Liver (tissue), 3 donors: ENCODE measurements around the gene MED20.

Experiments
- HNF4A ChIP-seq, 2 donors: conservative IDR thresholded peaks; 2 replicates each; pipeline ENCODE4 v1.6.1; 2016; ENCODE audit warnings: antibody characterized with exemption in 2 of 2, mild to moderate bottlenecking in 2 of 2
- SP1 ChIP-seq: IDR thresholded peaks from 2 replicates; pipeline ENCODE4 v1.6.1; 2018; ENCODE audit warnings: antibody characterized with exemption, mild to moderate bottlenecking
- YY1 ChIP-seq: IDR thresholded peaks from 2 replicates; pipeline ENCODE4 v1.6.1; 2016; ENCODE audit warnings: antibody characterized with exemption, mild to moderate bottlenecking
- TF ChIP-seq, protein P1 (sequence below): fragments of 150-350 bp; IDR thresholded peaks from 2 replicates; pipeline ENCODE4 v1.5.1; 2017; ENCODE audit warnings: improper control_type of control experiment, low read depth, low read length; ENCODE audit not compliant: missing input control
- TF ChIP-seq, protein P2 (sequence below): IDR thresholded peaks from 2 replicates; pipeline ENCODE4 v1.6.1; 2016; ENCODE audit warnings: antibody characterized with exemption, mild to moderate bottlenecking
- donor health status: healthy.
- donor health status: healthy.

DNA sequence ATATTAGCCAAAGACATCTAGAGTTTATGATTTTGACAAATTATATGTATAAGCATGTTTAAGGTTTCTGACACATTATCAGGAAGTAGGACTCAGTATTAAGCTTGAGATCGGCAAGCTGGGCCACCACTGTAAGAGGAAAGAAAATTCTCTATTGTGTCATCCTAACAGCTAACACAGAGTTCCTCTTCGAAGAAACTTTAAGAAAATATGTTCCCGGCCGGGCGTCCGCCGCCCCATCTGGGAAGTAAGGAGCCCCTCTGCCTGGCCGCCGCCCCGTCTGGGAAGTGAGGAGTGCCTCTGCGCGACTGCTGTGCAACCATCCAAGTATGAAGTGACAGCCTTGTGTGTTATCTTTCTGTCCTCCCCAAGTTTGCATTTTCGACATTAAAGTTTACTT lies 48.8 kb downstream of the MED20 start:
- TF ChIP-seq HNF4A (conservative IDR thresholded peaks at IDR 0.05) (no peak), YY1 (no peak), SP1 (no peak)
- TF ChIP-seq, protein P1, sequence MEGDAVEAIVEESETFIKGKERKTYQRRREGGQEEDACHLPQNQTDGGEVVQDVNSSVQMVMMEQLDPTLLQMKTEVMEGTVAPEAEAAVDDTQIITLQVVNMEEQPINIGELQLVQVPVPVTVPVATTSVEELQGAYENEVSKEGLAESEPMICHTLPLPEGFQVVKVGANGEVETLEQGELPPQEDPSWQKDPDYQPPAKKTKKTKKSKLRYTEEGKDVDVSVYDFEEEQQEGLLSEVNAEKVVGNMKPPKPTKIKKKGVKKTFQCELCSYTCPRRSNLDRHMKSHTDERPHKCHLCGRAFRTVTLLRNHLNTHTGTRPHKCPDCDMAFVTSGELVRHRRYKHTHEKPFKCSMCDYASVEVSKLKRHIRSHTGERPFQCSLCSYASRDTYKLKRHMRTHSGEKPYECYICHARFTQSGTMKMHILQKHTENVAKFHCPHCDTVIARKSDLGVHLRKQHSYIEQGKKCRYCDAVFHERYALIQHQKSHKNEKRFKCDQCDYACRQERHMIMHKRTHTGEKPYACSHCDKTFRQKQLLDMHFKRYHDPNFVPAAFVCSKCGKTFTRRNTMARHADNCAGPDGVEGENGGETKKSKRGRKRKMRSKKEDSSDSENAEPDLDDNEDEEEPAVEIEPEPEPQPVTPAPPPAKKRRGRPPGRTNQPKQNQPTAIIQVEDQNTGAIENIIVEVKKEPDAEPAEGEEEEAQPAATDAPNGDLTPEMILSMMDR, result no peak
- TF ChIP-seq, protein P2, sequence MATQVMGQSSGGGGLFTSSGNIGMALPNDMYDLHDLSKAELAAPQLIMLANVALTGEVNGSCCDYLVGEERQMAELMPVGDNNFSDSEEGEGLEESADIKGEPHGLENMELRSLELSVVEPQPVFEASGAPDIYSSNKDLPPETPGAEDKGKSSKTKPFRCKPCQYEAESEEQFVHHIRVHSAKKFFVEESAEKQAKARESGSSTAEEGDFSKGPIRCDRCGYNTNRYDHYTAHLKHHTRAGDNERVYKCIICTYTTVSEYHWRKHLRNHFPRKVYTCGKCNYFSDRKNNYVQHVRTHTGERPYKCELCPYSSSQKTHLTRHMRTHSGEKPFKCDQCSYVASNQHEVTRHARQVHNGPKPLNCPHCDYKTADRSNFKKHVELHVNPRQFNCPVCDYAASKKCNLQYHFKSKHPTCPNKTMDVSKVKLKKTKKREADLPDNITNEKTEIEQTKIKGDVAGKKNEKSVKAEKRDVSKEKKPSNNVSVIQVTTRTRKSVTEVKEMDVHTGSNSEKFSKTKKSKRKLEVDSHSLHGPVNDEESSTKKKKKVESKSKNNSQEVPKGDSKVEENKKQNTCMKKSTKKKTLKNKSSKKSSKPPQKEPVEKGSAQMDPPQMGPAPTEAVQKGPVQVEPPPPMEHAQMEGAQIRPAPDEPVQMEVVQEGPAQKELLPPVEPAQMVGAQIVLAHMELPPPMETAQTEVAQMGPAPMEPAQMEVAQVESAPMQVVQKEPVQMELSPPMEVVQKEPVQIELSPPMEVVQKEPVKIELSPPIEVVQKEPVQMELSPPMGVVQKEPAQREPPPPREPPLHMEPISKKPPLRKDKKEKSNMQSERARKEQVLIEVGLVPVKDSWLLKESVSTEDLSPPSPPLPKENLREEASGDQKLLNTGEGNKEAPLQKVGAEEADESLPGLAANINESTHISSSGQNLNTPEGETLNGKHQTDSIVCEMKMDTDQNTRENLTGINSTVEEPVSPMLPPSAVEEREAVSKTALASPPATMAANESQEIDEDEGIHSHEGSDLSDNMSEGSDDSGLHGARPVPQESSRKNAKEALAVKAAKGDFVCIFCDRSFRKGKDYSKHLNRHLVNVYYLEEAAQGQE, result no peak
